Skeletal muscle cell (primary cell): ENCODE results near the gene GGCT.
"Not testable (repeated sequence)": the region's sequence is repeated elsewhere in the genome, so short reads cannot be mapped to it uniquely, and the experiment has no call there.

Experiments used
- DNase-seq: peaks from one replicate; pipeline ENCODE4 v3.0.0-alpha.2; 2010; ENCODE audit warnings: low read depth
- H3K4me3 ChIP-seq: 2 replicates; pipeline ENCODE4 v1.5.1; 2011; ENCODE audit warnings: low read depth, mild to moderate bottlenecking, control low read depth, low read length, moderate library complexity

Gene GGCT

GRCh38 chr7:30485667-30486066 lies 19.0 kb downstream of the GGCT start:
- H3K4me3 ChIP-seq = no peak overlapping the region
- DNase-seq = no peak

GRCh38 chr7:30481416-30481815 lies 23.2 kb downstream of the GGCT start:
- H3K4me3 ChIP-seq, DNase-seq: not testable (repeated sequence)

GRCh38 chr7:30479202-30480120 lies 25.2 kb downstream of the GGCT start:
- peak overlapping the region; percentile 71 for H3K4me3 ChIP-seq
- no peak for DNase-seq

- H3K4me3 ChIP-seq = peak within 1 kb of the TSS; percentile 71
- DNase-seq = no peak
These were observed 26.1 kb downstream of the GGCT start, which contains the start of gene NOD1 for GRCh38 chr7:30478349-30479201. Gene NOD1 (minus strand): TSS chr7:30478784. CDS start chr7:30456921, 21,863 bp downstream.

GRCh38 chr7:30476459-30477145 lies 28.0 kb downstream of the GGCT start:
- H3K4me3 ChIP-seq = no peak overlapping the region
- no peak for DNase-seq

GRCh38 chr7:30475580-30475979 lies 29.0 kb downstream of the GGCT start:
- H3K4me3 ChIP-seq = no peak overlapping the region
- DNase-seq = no peak

- no peak overlapping the region for H3K4me3 ChIP-seq
- peak; percentile 93 for DNase-seq
These were observed 29.7 kb downstream of the GGCT start for GRCh38 chr7:30474893-30475292.

- H3K4me3 ChIP-seq = no peak overlapping the region
- DNase-seq = no peak
These were observed 30.1 kb downstream of the GGCT start for GRCh38 chr7:30474485-30474884.

GRCh38 chr7:30473903-30474302 lies 30.7 kb downstream of the GGCT start:
- no peak for DNase-seq

GRCh38 chr7:30472784-30473775 lies 31.5 kb downstream of the GGCT start:
- H3K4me3 ChIP-seq = no peak overlapping the region
- peak; percentile 73 for DNase-seq

More at GRCh38 chr7:30473903-30474302, 30.7 kb downstream of the GGCT start:
- H3K4me3 ChIP-seq = no peak overlapping the region

GRCh38 chr7:30472081-30472783 lies 32.4 kb downstream of the GGCT start:
- H3K4me3 ChIP-seq = no peak overlapping the region
- no peak for DNase-seq

GRCh38 chr7:30471205-30471604 lies 33.4 kb downstream of the GGCT start:
- no peak for DNase-seq
- H3K4me3 ChIP-seq = no peak overlapping the region

- peak; percentile 61 for DNase-seq
- no peak overlapping the region for H3K4me3 ChIP-seq
These were observed 33.9 kb downstream of the GGCT start for GRCh38 chr7:30470771-30471170.

- no peak overlapping the region for H3K4me3 ChIP-seq
- no peak for DNase-seq
These were observed 34.4 kb downstream of the GGCT start for GRCh38 chr7:30470163-30470770.

GRCh38 chr7:30469303-30469702 lies 35.3 kb downstream of the GGCT start:
- peak overlapping the region; percentile 12 for H3K4me3 ChIP-seq
- DNase-seq = peak; percentile 99

GRCh38 chr7:30468791-30469190 lies 35.8 kb downstream of the GGCT start:
- DNase-seq = no peak
- H3K4me3 ChIP-seq = peak overlapping the region; percentile 12

GRCh38 chr7:30468041-30468440 lies 36.6 kb downstream of the GGCT start:
- DNase-seq = no peak

More at GRCh38 chr7:30468041-30468440, 36.6 kb downstream of the GGCT start:
- no peak overlapping the region for H3K4me3 ChIP-seq
